Peyer's patch (tissue), 4 donors: ENCODE data around the gene EDARADD.

Source experiments
- CTCF ChIP-seq, 6 experiments: fragments of 450-650 bp in 4 of 6; fragments of 200-600 bp in 2 of 6; sonication (generic) in 1 of 6; IDR thresholded peaks; one replicate each; pipeline ENCODE4 v1.5.1; 2017 to 2019; ENCODE audit warnings: antibody characterized with exemption in 6 of 6, mild to moderate bottlenecking in 3 of 6, moderate library complexity in 1 of 6
- POLR2A ChIP-seq, 2 donors: fragments of 450-650 bp; IDR thresholded peaks; one replicate each; pipeline ENCODE4 v1.5.1; 2017; ENCODE audit warnings: antibody characterized with exemption in 2 of 2, mild to moderate bottlenecking in 2 of 2, moderate library complexity in 2 of 2

DNA sequence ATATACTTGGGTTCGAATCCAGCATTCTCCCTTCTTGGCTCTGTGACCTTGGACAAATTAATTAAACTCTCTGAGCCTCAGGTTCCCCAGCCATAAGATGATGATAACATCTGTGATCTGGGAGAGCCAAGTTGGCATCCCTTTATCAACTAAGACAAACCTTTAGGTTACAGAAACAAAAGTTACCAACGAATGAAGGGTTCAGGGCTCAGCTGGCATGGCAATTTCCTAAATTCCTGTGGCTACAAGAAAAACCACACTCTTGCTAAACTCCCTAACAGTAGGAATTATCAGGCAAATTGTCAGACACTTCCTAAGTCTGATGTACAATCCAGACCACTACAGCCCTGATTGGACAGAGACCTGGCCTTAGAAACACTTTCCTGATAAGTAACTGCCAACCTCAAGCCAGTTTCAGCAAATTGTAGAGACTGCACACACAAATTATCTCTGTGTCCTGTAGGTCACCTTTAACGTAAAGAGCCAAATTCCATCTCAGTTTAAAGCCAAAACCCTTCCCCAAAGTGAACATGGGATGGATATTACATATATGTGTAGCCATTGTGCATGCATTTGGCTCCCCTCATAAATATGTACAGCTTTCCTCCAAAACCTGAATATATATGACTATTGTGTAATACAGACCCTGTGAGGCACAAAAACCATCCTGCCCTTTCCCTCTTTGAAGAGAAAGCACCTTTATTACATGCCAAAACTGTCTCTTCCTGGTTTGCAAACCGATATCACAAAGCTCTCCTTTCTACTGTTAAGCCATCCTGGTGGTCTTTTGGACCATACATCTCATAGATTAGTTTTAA is 39.5 kb upstream of the EDARADD start:
- TF ChIP-seq POLR2A (IDR thresholded peaks at IDR 0.05) (no peak), CTCF (IDR thresholded peaks at IDR 0.05) (no peak)
